Ectodermal cell (in vitro differentiated cells): ENCODE measurements around the gene RPL21.
"Not testable (repeated sequence)": the region's sequence is repeated elsewhere in the genome, so short reads cannot be mapped to it uniquely, and the experiment has no call there.

Experiments
- H3K27ac ChIP-seq: 2 replicates; pipeline ENCODE4 v1.7.0; 2013; ENCODE audit warnings: mild to moderate bottlenecking, low read depth, low read length; ENCODE audit not compliant: insufficient read depth, poor library complexity, severe bottlenecking
- H3K27me3 ChIP-seq: 2 replicates; pipeline ENCODE4 v1.7.0; 2013; ENCODE audit warnings: mild to moderate bottlenecking, low read length; ENCODE audit not compliant: insufficient read depth, control insufficient read depth, poor library complexity, severe bottlenecking
- H3K36me3 ChIP-seq: one replicate; pipeline ENCODE4 v1.7.0; 2013; ENCODE audit warnings: low read length; ENCODE audit not compliant: control insufficient read depth, insufficient read depth
- H3K4me1 ChIP-seq: one replicate; pipeline ENCODE4 v1.7.0; 2013; ENCODE audit warnings: low read length; ENCODE audit not compliant: control insufficient read depth, insufficient read depth
- H3K4me3 ChIP-seq: 2 replicates; pipeline ENCODE4 v1.7.0; 2013; ENCODE audit warnings: low read depth, low read length, control low read depth; ENCODE audit not compliant: insufficient read depth
- H3K9me3 ChIP-seq: 2 replicates; pipeline ENCODE4 v1.7.0; 2013; ENCODE audit warnings: mild to moderate bottlenecking, low read length, moderate library complexity; ENCODE audit not compliant: control insufficient read depth
- WGBS, 2 experiments: methylation state at CpG; one replicate each; pipeline ENCODE4 v1.1.7; 2013; ENCODE audit warnings: missing lambda C conversion rate in 2 of 2; 5-methylcytosine and 5-hydroxymethylcytosine counted together

Gene RPL21

GRCh38 chr13:27296496-27296895 lies 45.1 kb downstream of the RPL21 start:
- H3K36me3 ChIP-seq, result no peaks in the 10 kb centered on the region
- no peaks in the 10 kb centered on the region for H3K4me1 ChIP-seq
- no peaks in the 10 kb centered on the region for H3K9me3 ChIP-seq
- H3K27me3 ChIP-seq, result no peaks in the 10 kb centered on the region
- WGBS, 2 experiments, result 85 to 86% methylated on average over 8 of the region's 8 CpGs
- no peak overlapping the region for H3K4me3 ChIP-seq
- no peak overlapping the region for H3K27ac ChIP-seq

- Histone ChIP-seq H3K4me3 (no peak overlapping the region), H3K27ac (no peak overlapping the region), H3K4me1 (no peaks in the 10 kb centered on the region), H3K9me3 (no peaks in the 10 kb centered on the region), H3K27me3 (no peaks in the 10 kb centered on the region), H3K36me3 (no peaks in the 10 kb centered on the region)
- WGBS, 2 experiments, result 86% methylated on average over 5 of the region's 5 CpGs
These were observed 47.5 kb downstream of the RPL21 start for GRCh38 chr13:27298849-27299248.

GRCh38 chr13:27300406-27300805 lies 49.0 kb downstream of the RPL21 start:
- WGBS, 2 experiments, result 95 to 96% methylated on average over 7 of the region's 7 CpGs
- H3K36me3 ChIP-seq, H3K27ac ChIP-seq, H3K27me3 ChIP-seq, H3K9me3 ChIP-seq, H3K4me3 ChIP-seq, H3K4me1 ChIP-seq: not testable (repeated sequence)

- Histone ChIP-seq H3K4me1 (no peaks in the 10 kb centered on the region), H3K27ac (no peak overlapping the region), H3K36me3 (no peaks in the 10 kb centered on the region), H3K4me3 (no peak overlapping the region), H3K27me3 (no peaks in the 10 kb centered on the region), H3K9me3 (no peaks in the 10 kb centered on the region)
- 95% methylated on average over 6 of the region's 6 CpGs for WGBS, 2 experiments
These were observed 49.7 kb downstream of the RPL21 start for GRCh38 chr13:27300941-27301586.

GRCh38 chr13:27302643-27303262 lies 51.4 kb downstream of the RPL21 start:
- H3K4me1 ChIP-seq, result no peaks in the 10 kb centered on the region
- H3K27me3 ChIP-seq, result no peaks in the 10 kb centered on the region
- H3K9me3 ChIP-seq, result no peaks in the 10 kb centered on the region
- no peak overlapping the region for H3K27ac ChIP-seq
- WGBS, 2 experiments, result 64 to 67% methylated on average over 4 of the region's 4 CpGs
- no peaks in the 10 kb centered on the region for H3K36me3 ChIP-seq
- H3K4me3 ChIP-seq, result no peak overlapping the region

- H3K4me1 ChIP-seq, result no peaks in the 10 kb centered on the region
- 89 to 91% methylated on average over 4 of the region's 4 CpGs for WGBS, 2 experiments
- H3K36me3 ChIP-seq, result no peaks in the 10 kb centered on the region
- no peaks in the 10 kb centered on the region for H3K9me3 ChIP-seq
- no peak overlapping the region for H3K27ac ChIP-seq
- H3K4me3 ChIP-seq, result no peak overlapping the region
- no peaks in the 10 kb centered on the region for H3K27me3 ChIP-seq
These were observed 52.7 kb downstream of the RPL21 start for GRCh38 chr13:27304099-27304498.

- H3K27ac ChIP-seq, result no peak overlapping the region
- H3K27me3 ChIP-seq, result no peaks in the 10 kb centered on the region
- no peaks in the 10 kb centered on the region for H3K4me1 ChIP-seq
- WGBS, 2 experiments, result 84 to 87% methylated on average over 2 of the region's 2 CpGs
- H3K36me3 ChIP-seq, result no peaks in the 10 kb centered on the region
- no peak overlapping the region for H3K4me3 ChIP-seq
- no peaks in the 10 kb centered on the region for H3K9me3 ChIP-seq
These were observed 53.3 kb downstream of the RPL21 start for GRCh38 chr13:27304611-27305010.
